Thymus (tissue), 11 donors: ENCODE data around the gene TPCN2. TPM values are rescaled to one million over a fixed set of nuclear protein-coding genes. Genes with fewer than 3 reads are reported as not detected.

ENCODE experiments used
- DNase-seq, 9 donors: peaks; one replicate each; pipeline ENCODE4 v3.0.0-alpha.2; 2013; ENCODE audit warnings: low spot score in 9 of 9, low read depth in 6 of 9, missing footprints in 1 of 9
- H3K27ac ChIP-seq, 2 donors: one replicate each; pipeline ENCODE4 v1.5.1; 2013; ENCODE audit warnings: control low read depth in 1 of 2, low read depth in 1 of 2, low read length in 1 of 2, mild to moderate bottlenecking in 1 of 2, moderate library complexity in 1 of 2
- H3K27me3 ChIP-seq, 2 donors: one replicate each; pipeline ENCODE4 v1.5.1; 2013; ENCODE audit warnings: low read length in 1 of 2; ENCODE audit not compliant: control insufficient read depth in 2 of 2, insufficient read depth in 1 of 2
- H3K36me3 ChIP-seq, 2 donors: one replicate each; pipeline ENCODE4 v1.5.1; 2013; ENCODE audit warnings: low read length in 1 of 2, mild to moderate bottlenecking in 1 of 2, moderate library complexity in 1 of 2; ENCODE audit not compliant: control insufficient read depth in 2 of 2, insufficient read depth in 2 of 2
- H3K4me1 ChIP-seq, 2 donors: one replicate each; pipeline ENCODE4 v1.5.1; 2013; ENCODE audit warnings: low read length in 2 of 2; ENCODE audit not compliant: control insufficient read depth in 2 of 2, insufficient read depth in 2 of 2
- H3K4me3 ChIP-seq, 2 donors: one replicate each; pipeline ENCODE4 v1.5.1; 2013; ENCODE audit warnings: low read length in 2 of 2, control low read depth in 1 of 2, mild to moderate bottlenecking in 1 of 2
- H3K9me3 ChIP-seq, 2 donors: one replicate each; pipeline ENCODE4 v1.5.1; 2013; ENCODE audit warnings: low read length in 1 of 2, mild to moderate bottlenecking in 1 of 2; ENCODE audit not compliant: control insufficient read depth in 2 of 2, insufficient read depth in 1 of 2
- WGBS: extraction: QIAGEN DNeasy Blood & Tissue Kit; methylation state at CpG from one replicate; pipeline ENCODE4 v1.1.7; 2013; 5-methylcytosine and 5-hydroxymethylcytosine counted together
- polyA plus RNA-seq: library from polyadenylated mRNA; stranded (reverse); fragments of 200-250 nt; gene quantifications from one replicate; pipeline ENCODE4 v1.2.3, GENCODE V29; 2013
- total RNA-seq: library from RNA; stranded (reverse); fragments of 120-200 nt; gene quantifications from one replicate; pipeline ENCODE4 v1.2.4, GENCODE V29; 2013
- donor health status: healthy.

TPCN2 gene
- total and polyA plus RNA-seq, 2 donors, result 5.3 to 9.8 TPM

DNA sequence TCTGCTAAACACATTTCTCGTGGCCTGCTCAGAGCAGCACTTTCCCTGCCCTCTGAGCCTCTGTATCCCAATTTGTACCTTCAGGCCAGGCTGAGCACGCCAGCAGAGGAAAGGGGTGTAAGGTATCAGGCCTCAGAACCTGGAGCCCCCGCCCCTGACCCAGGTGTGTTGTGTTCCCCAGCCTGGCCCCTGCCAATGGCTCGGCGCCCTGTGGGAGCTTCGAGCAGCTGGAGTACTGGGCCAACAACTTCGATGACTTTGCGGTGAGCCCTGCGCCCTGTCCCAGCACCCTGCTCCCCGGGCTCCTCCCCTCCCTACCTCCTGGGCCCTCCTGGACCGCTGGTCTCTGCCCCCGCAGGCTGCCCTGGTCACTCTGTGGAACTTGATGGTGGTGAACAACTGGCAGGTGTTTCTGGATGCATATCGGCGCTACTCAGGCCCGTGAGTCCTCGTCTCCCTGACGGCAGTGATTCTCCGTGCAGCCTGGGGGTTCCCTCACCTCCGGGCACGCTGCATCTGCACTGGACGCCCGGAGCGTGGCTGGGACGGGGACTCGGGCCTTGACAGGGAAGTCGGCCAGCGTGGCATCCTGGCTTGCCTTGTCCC, 36.9 kb downstream of the TPCN2 start:
- no peak overlapping the region for H3K27ac ChIP-seq
- DNase-seq, result no peak
- peaks cover 15 to 43% of the 10 kb centered on the region in 2 donors for H3K36me3 ChIP-seq

DNA sequence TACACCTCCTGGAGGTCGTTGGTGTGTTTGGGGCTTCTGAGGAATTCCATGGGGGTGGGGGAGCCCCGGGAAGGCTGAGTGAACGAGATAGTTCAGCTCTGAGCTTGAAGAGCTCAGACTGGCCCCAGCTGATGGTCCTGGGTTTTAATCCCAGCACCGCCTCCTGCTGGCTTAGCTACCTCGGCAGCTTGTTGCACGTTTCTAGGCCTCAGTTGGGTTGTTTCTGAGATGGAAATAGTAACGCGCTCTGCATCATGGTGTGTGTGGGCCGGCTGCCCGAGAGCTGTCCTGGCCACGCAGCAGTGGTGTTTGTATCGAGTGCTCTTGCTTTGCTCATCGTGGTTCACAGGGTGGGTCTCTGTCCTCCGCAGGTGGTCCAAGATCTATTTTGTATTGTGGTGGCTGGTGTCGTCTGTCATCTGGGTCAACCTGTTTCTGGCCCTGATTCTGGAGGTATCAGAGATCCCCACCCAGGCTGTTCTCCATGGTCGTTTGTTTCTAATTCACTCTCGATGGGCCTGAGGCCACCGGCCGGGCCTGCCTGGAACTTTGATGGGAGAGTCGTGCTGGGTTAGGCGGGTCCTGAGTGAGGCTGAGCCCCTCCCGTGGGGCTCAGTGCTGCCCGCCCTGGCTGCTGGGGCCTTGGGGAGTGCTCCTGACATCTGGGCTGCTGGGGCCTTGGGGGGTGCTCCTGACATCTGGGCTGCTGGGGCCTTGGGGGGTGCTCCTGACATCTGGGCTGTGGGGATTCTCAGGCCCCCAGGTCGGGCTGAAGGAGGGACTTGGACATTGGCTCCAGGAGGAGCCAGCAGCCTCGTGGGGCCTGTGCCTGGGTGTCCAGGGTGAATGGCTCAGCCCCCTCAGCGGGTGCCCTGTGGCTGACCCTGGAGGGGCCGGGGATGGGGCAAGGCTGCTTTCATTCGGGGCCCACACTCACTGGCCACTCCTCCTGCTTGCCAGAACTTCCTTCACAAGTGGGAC, 37.7 kb downstream of the TPCN2 start:
- Histone ChIP-seq H3K27me3 (no peaks in the 10 kb centered on the region), H3K9me3 (peaks cover under 1 to 2% of the 10 kb centered on the region in 2 donors), H3K27ac (no peak overlapping the region), H3K4me3 (no peak overlapping the region), H3K4me1 (no peaks in the 10 kb centered on the region), H3K36me3 (peaks cover 16 to 44% of the 10 kb centered on the region in 2 donors)
- 96% methylated on average over 28 of the region's 28 CpGs for WGBS
- DNase-seq, result no peak

More for the DNA sequence above, 36.9 kb downstream of the TPCN2 start:
- WGBS, result 94% methylated on average over 27 of the region's 27 CpGs
- H3K4me3 ChIP-seq, result no peak overlapping the region
- no peaks in the 10 kb centered on the region for H3K9me3 ChIP-seq
- no peaks in the 10 kb centered on the region for H3K27me3 ChIP-seq
- H3K4me1 ChIP-seq, result no peaks in the 10 kb centered on the region

DNA sequence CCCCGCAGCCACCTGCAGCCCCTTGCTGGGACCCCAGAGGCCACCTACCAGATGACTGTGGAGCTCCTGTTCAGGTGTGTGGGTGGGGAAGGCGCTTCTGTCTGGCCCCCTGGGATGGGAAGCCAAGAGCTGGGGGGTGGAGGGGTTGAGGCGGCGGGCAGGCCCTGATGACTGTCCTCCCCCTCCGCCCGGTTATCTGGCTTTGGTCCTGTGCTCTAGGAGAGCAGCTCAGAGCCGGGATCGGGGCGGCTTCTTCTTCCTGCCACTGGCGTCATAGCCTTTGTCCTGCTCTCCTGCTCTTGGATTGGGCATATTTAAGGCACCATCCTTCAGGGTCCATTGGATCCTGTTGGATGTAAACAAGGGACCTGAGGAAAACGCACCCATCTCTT, 38.4 kb downstream of the TPCN2 start:
- no peaks in the 10 kb centered on the region for H3K4me1 ChIP-seq
- H3K27ac ChIP-seq, result no peak overlapping the region
- no peak overlapping the region for H3K4me3 ChIP-seq
- 98% methylated on average over 11 of the region's 11 CpGs for whole genome bisulfite sequencing
- H3K36me3 ChIP-seq, result peaks cover 13 to 45% of the 10 kb centered on the region in 2 donors
- peaks cover 3 to 5% of the 10 kb centered on the region in 2 donors for H3K9me3 ChIP-seq
- no peak for DNase-seq
- H3K27me3 ChIP-seq, result no peaks in the 10 kb centered on the region

DNA sequence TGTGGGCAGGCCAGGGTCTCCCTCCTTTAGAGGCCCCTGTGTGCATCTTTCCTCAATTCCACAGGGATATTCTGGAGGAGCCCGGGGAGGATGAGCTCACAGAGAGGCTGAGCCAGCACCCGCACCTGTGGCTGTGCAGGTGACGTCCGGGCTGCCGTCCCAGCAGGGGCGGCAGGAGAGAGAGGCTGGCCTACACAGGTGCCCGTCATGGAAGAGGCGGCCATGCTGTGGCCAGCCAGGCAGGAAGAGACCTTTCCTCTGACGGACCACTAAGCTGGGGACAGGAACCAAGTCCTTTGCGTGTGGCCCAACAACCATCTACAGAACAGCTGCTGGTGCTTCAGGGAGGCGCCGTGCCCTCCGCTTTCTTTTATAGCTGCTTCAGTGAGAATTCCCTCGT, 39.1 kb downstream of the TPCN2 start:
- Histone ChIP-seq H3K36me3 (peaks cover 12 to 44% of the 10 kb centered on the region in 2 donors), H3K27me3 (no peaks in the 10 kb centered on the region), H3K27ac (no peak overlapping the region), H3K4me1 (no peaks in the 10 kb centered on the region), H3K9me3 (peaks cover 3 to 5% of the 10 kb centered on the region in 2 donors), H3K4me3 (no peak overlapping the region)
- DNase-seq, result no peak
- 90% methylated on average over 14 of the region's 14 CpGs for WGBS

DNA sequence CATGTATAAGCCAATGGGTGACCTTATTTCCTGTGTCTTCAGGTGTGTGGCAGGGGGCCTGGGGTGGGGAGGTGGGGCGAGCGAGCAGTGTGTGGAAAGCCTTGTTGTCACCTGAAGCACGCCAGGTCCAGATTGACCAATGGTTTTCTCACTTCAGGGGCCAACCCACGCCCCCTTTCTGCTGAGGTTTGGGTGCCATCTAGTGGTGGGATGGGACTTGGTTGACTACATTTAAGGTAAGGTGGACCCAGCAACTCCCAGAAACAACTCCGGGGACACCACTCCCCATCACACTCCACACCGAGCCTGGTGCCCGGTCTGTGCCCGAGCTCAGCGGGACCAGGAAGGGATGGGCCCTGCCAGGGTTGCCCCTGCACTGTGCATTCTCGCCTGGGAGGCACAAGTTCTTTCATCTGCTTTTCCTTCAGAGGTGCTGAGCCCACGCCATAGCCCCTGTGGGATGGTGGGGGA, 40.0 kb downstream of the TPCN2 start:
- no peaks in the 10 kb centered on the region for H3K4me1 ChIP-seq
- peaks cover 3 to 5% of the 10 kb centered on the region in 2 donors for H3K9me3 ChIP-seq
- H3K27me3 ChIP-seq, result no peaks in the 10 kb centered on the region
- 63% methylated on average over 11 of the region's 11 CpGs for WGBS
- DNase-seq, result peak; percentile 11 to 68 (median 40)
- H3K36me3 ChIP-seq, result peaks cover 15 to 44% of the 10 kb centered on the region in 2 donors
- no peak overlapping the region for H3K27ac ChIP-seq
- H3K4me3 ChIP-seq, result no peak overlapping the region

DNA sequence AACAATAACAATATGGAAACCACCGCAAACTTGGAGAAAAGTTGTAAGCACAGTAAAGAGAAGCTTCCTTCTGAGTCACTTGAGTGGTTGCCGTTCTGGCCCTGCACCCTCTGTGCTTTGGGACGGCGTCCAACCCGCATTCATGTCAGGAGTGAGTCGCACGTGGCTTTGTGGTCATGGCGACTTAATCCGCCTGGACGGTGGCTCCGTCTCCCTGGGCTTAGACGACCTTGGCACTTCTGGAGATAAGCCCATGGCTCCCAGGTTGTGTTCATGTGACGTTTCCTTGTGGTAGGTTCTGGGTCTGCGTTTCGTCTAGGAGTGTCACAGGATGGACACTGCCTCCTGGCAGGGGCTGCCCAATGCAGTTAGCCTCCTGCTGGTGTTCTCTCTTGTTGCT, 40.5 kb downstream of the TPCN2 start:
- Histone ChIP-seq H3K9me3 (peaks cover 3 to 5% of the 10 kb centered on the region in 2 donors), H3K27me3 (no peaks in the 10 kb centered on the region), H3K4me3 (no peak overlapping the region), H3K36me3 (peaks cover 15 to 44% of the 10 kb centered on the region in 2 donors), H3K4me1 (no peaks in the 10 kb centered on the region), H3K27ac (no peak overlapping the region)
- WGBS, result 85% methylated on average over 15 of the region's 15 CpGs
- no peak for DNase-seq

DNA sequence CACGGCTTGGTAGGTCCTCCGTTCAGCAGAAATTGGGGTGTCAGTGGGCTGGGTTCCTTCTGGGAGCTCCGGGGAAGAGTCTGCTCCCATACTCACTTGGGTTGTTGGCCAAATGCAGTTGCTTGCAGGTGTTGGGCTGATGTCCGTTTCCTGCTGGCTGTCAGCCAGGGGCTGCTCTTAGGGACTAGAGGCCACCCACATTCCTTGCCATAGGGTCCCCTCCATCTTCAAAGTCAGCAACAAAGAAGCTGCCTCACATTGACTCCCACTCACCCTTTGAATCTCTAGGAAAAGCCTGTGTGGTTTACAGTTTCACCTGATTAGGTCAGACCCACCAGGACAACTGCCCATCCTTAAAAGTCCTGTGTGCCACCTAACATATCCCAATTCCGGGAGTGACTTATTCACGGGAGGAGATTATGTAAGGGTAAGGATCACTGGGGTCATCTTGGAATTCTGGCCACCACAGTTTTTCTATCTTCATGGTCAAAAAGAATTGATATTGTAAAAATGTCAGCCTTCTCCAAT, 43.0 kb downstream of the TPCN2 start:
- DNase-seq, result no peak
- WGBS, result 97% methylated on average over 6 of the region's 6 CpGs

DNA sequence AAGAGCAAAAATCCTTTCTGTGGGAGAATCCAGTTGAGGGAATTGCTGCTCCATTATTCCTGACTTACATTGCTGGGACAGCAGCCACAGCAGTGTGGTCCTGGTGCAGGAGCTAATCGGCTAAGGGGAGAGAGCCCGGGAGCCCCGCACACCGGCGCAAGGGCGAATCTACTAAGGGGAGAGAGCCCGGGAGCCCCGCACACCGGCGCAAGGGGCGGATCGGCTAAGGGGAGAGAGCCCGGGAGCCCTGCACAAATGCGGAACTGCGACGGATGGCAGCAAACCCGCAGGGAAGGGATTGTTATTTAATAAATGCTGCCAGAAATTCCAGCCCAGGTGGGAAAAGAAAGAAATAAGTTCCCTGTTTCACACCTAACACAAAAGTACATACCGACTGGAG, 43.5 kb downstream of the TPCN2 start:
- 95% methylated on average over 18 of the region's 18 CpGs for WGBS
- Histone ChIP-seq H3K9me3 (peaks cover 3 to 5% of the 10 kb centered on the region in 2 donors), H3K4me1 (peaks cover 0 to 4% of the 10 kb centered on the region in 2 donors), H3K27me3 (no peaks in the 10 kb centered on the region), H3K27ac (no peak overlapping the region), H3K36me3 (peaks cover 11 to 23% of the 10 kb centered on the region in 2 donors), H3K4me3 (no peak overlapping the region)
- DNase-seq, result no peak

More for the DNA sequence above, 43.0 kb downstream of the TPCN2 start:
- Histone ChIP-seq H3K27me3 (no peaks in the 10 kb centered on the region), H3K4me3 (no peak overlapping the region), H3K9me3 (peaks cover 3 to 5% of the 10 kb centered on the region in 2 donors), H3K36me3 (peaks cover 12 to 26% of the 10 kb centered on the region in 2 donors), H3K27ac (no peak overlapping the region), H3K4me1 (no peaks in the 10 kb centered on the region)

DNA sequence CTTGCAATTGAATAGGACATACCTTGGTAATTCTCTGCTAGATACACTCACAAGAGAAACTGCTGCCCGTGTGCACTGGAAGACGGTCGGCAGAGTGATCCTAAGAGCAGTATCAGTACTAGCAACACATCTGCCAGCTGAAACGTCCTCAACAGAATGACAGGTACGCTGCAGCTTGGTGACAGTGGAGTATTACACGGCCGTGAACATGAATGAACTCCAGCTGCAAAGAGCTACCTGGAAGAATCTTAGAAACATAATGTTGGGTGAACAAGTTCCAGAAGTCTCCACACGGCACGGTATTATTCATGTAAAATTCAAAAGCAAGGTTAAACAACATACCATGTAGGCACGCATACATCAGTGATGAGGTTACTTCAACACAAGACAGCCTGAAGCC, 44.4 kb downstream of the TPCN2 start:
- Histone ChIP-seq H3K27me3 (no peaks in the 10 kb centered on the region), H3K4me3 (no peak overlapping the region), H3K9me3 (peaks cover 3 to 5% of the 10 kb centered on the region in 2 donors), H3K4me1 (peaks cover 0 to 4% of the 10 kb centered on the region in 2 donors), H3K27ac (no peak overlapping the region), H3K36me3 (peaks cover 7 to 14% of the 10 kb centered on the region in 2 donors)
- 88% methylated on average over 10 of the region's 10 CpGs for WGBS
- DNase-seq, result no peak
